Esophagus muscularis mucosa (tissue), 4 donors: ENCODE measurements around the gene NACAD. TPM values are rescaled to one million over a fixed set of nuclear protein-coding genes. Genes with fewer than 3 reads are reported as not detected.

ENCODE experiments used
- DNase-seq: peaks from one replicate; pipeline ENCODE4 v3.0.0-alpha.2; 2017; ENCODE audit errors: extremely low spot score
- H3K27ac ChIP-seq, 4 donors: fragments of 200-600 bp; sonication (generic); replicated peaks in 1 of 4; 1 replicate in 3 of 4; 2 replicates in 1 of 4; pipeline ENCODE4 v1.5.1; 2016 to 2019; ENCODE audit warnings: mild to moderate bottlenecking in 1 of 4
- H3K27me3 ChIP-seq, 4 donors: fragments of 200-600 bp; sonication (generic); one replicate each; pipeline versions ENCODE4 v1.5.1 to v1.6.0; 2016 to 2019
- H3K36me3 ChIP-seq, 4 donors: fragments of 200-600 bp; sonication (generic); one replicate each; pipeline ENCODE4 v1.5.1; 2016 to 2019
- H3K4me1 ChIP-seq, 4 donors: fragments of 200-600 bp; sonication (generic); one replicate each; pipeline ENCODE4 v1.5.1; 2016 to 2019
- H3K4me3 ChIP-seq, 4 donors: fragments of 200-600 bp; sonication (generic); 1 replicate in 2 of 4; 2 replicates in 2 of 4; pipeline ENCODE4 v1.5.1; 2016 to 2019; ENCODE audit warnings: mild to moderate bottlenecking in 4 of 4, moderate library complexity in 1 of 4
- H3K9me3 ChIP-seq, 4 donors: fragments of 200-600 bp; sonication (generic); 1 replicate in 3 of 4; 2 replicates in 1 of 4; pipeline ENCODE4 v1.5.1; 2016 to 2019
- CTCF ChIP-seq, 3 experiments: fragments of 200-600 bp in 2 of 3; fragments of 450-650 bp in 1 of 3; sonication (generic) in 2 of 3; IDR thresholded peaks; one replicate each; pipeline ENCODE4 v1.5.1; 2017 to 2019; ENCODE audit warnings: antibody characterized with exemption in 3 of 3, mild to moderate bottlenecking in 2 of 3, moderate library complexity in 1 of 3
- EP300 ChIP-seq: sonication (generic); formaldehyde crosslinking; IDR thresholded peaks from one replicate; pipeline ENCODE4 v1.6.1; 2017; ENCODE audit warnings: antibody characterized with exemption
- POLR2A ChIP-seq: fragments of 450-650 bp; IDR thresholded peaks from one replicate; pipeline ENCODE4 v1.6.1; 2017; ENCODE audit warnings: antibody characterized with exemption, moderate library complexity, mild to moderate bottlenecking, low read depth
- POLR2AphosphoS5 ChIP-seq, 2 donors: sonication (generic); formaldehyde crosslinking; IDR thresholded peaks; one replicate each; pipeline ENCODE4 v1.6.1; 2017; ENCODE audit warnings: antibody characterized with exemption in 2 of 2
- WGBS: methylation state at CpG from one replicate; pipeline ENCODE4 v1.1.5; 2018; 5-methylcytosine and 5-hydroxymethylcytosine counted together
- intact Hi-C: fragments of 100-400 bp; cut with DNase I; formaldehyde crosslinking; loops from one replicate; pipeline ENCODE4 v1.15.1; 2023
- total RNA-seq, 4 donors: library from RNA; depleted of rRNA; stranded (reverse); fragments of >200 nt; gene quantifications; one replicate each; pipeline versions ENCODE4 v1.1.0 to v1.2.1, GENCODE V29; 2016

NACAD gene
- total RNA-seq, 4 donors from 2014 or later, result 7.3 to 15.5 (median 10.8) TPM

DNA sequence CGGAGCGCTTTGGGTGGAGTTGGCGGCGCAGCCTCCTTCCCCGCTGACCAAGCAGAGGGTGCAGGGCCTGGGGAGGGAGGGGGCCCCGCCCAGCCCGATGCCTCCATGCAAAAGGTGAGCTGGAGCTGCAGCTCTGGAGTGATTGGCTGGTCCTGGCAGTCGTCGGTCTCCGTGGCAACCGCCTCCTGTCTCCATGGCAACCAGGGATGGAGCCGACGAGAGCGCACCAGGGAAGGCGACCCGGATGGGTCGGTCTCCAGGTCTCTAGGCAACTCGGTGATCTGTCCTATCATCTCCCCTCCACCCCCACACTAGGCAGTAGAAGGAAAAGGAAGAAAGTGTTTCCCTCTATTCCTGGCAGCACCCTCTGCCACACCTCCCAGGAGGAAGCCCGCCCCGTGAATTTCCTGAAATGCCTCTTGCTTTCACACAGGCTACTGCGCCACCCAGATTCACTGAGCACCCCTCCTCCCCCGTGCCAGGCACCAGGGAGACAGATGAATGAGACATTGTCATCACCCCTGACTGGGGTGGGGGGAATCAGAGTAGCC lies 647 bp upstream of the NACAD start:
- no peak for DNase-seq
- intact Hi-C loops, result loop anchor here (10.0 kb wide), 1 partner anchor 85 kb away; the partner anchor contains the start of gene CCM2
- no peaks in the 10 kb centered on the region for H3K27me3 ChIP-seq
- H3K36me3 ChIP-seq, result peaks cover 0 to 13% (median 5%) of the 10 kb centered on the region in 4 donors
- H3K4me3 ChIP-seq, result peak overlapping the region; percentile 68 to 81 (median 76)
- TF ChIP-seq EP300 (no peak), POLR2A (no peak), CTCF (IDR thresholded peaks at IDR 0.05) (no peak), POLR2AphosphoS5 (IDR thresholded peaks at IDR 0.05) (no peak)
- WGBS, result no CpG with 5 or more reads among the region's 22 CpGs
- peak overlapping the region; percentile 84 to 88 (median 86) for H3K27ac ChIP-seq
- H3K4me1 ChIP-seq, result peaks cover 5 to 24% (median 22%) of the 10 kb centered on the region in 4 donors
- peaks cover 0 to 5% (median 0%) of the 10 kb centered on the region in 4 donors for H3K9me3 ChIP-seq

DNA sequence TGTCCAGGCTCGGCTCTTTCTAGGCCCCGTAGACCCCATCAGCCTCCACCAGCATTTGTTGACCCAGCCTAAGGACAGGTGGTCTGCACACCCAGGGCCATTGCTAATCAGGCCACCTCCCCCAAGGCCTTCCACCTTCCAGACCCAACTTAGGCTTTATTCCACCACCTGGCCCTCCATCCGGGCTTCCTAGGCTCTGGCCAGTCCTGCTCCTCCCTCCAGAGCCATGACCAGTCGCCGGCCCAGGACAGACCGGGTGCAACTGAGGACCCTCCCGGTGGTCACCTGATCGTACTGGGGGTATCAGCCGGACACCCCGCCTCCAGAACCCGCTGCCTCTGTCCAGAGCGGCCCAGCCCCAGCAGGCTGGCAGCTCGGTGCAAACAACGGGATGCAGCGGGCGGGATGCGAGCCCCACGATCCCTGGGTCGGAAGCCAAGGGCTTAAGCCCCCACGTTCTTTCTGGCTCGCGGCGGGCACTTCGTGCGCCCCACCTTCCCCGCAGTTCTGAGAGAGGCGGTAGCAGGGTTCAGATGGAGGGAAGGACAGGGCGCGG lies 545 bp downstream of the NACAD start:
- Histone ChIP-seq H3K4me3 (peak overlapping the region; percentile 68 to 81 (median 76)), H3K9me3 (no peaks in the 10 kb centered on the region), H3K4me1 (peaks cover 5 to 24% (median 22%) of the 10 kb centered on the region in 4 donors), H3K36me3 (peaks cover 0 to 13% (median 5%) of the 10 kb centered on the region in 4 donors), H3K27me3 (no peaks in the 10 kb centered on the region), H3K27ac (peak overlapping the region; percentile 84 to 88 (median 86))
- DNase-seq, result no peak
- 31% methylated on average over 15 of the region's 29 CpGs for WGBS
- no peak for TF ChIP-seq POLR2AphosphoS5 (IDR thresholded peaks at IDR 0.05)
- TF ChIP-seq POLR2A, result no peak
- TF ChIP-seq CTCF (IDR thresholded peaks at IDR 0.05), result no peak
- TF ChIP-seq EP300, result no peak
- intact Hi-C loops, result loop anchor here (10.0 kb wide), 1 partner anchor 83 kb away; the partner anchor contains the start of gene CCM2

- peaks cover 0 to 16% (median 5%) of the 10 kb centered on the region in 4 donors for H3K36me3 ChIP-seq
- intact Hi-C loops, result loop anchor here (10.0 kb wide), 1 partner anchor 83 kb away; the partner anchor contains the start of gene CCM2
- H3K27ac ChIP-seq, result peak overlapping the region; percentile 84 to 88 (median 86)
- 90% methylated on average over 6 of the region's 6 CpGs for WGBS
- peaks cover 5 to 27% (median 25%) of the 10 kb centered on the region in 4 donors for H3K4me1 ChIP-seq
- peak overlapping the region; percentile 68 to 81 (median 76) for H3K4me3 ChIP-seq
- no peaks in the 10 kb centered on the region for H3K27me3 ChIP-seq
- no peak for TF ChIP-seq POLR2AphosphoS5 (IDR thresholded peaks at IDR 0.05)
- no peak for TF ChIP-seq EP300
- TF ChIP-seq POLR2A, result no peak
- TF ChIP-seq CTCF (IDR thresholded peaks at IDR 0.05), result no peak
- no peaks in the 10 kb centered on the region for H3K9me3 ChIP-seq
- DNase-seq, result no peak
These were observed 1.2 kb downstream of the NACAD start for GRCh38 chr7:45087301-45088145.

DNA sequence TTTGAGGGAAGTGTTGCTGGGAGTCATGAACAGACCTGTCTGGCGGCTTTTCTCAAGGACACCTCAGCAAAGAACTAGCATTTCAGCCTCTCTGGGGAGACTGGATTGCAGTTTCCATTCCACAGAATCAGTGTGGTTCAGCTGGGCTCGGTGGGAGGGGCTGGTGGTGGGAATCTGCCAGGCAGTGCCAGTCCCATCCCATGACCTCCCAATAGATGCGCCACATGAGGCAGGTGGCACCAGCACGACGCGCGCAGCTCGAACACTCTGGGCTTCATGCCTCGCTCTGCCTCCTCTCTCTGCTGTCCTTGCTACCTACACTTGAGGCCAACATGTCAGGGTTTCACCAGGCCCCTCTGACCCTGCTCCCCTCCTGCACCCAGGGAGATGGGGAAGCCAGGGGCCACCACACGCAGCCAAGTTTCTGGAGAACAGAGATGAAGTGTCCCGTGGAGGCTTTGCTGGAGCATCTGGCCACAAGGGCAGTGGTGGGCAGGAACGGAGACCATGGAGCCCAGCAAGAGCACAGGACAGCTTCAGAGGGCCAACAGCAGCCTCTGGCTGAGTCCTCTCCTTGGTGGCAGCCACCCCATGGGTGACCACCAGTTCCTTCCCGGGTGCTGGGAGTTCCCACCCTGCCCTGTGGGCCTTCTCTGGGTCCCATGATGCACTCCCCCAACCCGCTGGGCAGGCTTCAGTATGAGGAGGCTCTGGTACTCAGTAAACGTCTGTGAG lies 2.3 kb downstream of the NACAD start:
- intact Hi-C loops, result loop anchor here (10.0 kb wide), 1 partner anchor 82 kb away; the partner anchor contains the start of gene CCM2

More for the DNA sequence above, 2.3 kb downstream of the NACAD start:
- Histone ChIP-seq H3K4me1 (peaks cover 5 to 29% (median 28%) of the 10 kb centered on the region in 4 donors), H3K36me3 (peaks cover 0 to 16% (median 5%) of the 10 kb centered on the region in 4 donors), H3K9me3 (no peaks in the 10 kb centered on the region), H3K4me3 (no peak overlapping the region), H3K27ac (no peak overlapping the region), H3K27me3 (no peaks in the 10 kb centered on the region)
- 85% methylated on average over 5 of the region's 15 CpGs for WGBS
- TF ChIP-seq POLR2AphosphoS5 (IDR thresholded peaks at IDR 0.05) (no peak), POLR2A (no peak), EP300 (no peak), CTCF (IDR thresholded peaks at IDR 0.05) (no peak)
- DNase-seq, result no peak
